Measurements from ENCODE around the gene TNIK.
"Not testable (repeated sequence)": the region's sequence is repeated elsewhere in the genome, so short reads cannot be mapped to it uniquely, and the experiment has no call there.

TNIK gene

DNA sequence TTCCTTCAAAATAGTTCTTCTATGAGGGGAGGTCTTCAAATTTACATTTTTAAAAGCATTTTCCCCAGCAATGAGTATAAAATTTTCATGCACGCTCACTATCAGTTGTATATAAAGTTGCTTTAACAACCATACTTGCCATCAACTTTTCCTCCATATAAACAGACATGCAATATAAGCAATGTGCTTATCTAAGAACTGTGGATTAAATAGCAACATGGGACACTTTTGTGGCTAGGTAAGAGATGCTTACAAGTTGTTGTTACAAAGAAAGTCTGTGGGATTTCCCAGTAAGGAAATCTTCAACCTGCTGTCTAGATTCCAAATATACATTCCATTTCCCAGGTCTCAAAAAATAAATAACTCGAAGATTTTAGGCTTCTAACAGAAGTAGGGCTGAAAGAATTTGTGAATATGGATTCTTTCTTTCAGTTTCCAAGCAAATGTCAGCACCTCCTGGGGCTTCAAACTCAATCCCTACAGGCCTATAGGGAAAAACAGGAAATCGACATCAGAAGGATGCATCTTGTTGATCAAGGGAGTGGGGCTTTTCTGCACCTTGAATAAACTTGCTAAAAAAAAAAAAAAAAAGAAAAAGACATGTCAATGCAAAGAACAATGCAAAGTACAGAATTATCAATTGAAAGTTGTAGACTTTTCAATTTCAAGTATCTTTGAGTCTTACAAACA, 16.1 kb downstream of the TNIK start:
- DNase-seq, result no peak

DNA sequence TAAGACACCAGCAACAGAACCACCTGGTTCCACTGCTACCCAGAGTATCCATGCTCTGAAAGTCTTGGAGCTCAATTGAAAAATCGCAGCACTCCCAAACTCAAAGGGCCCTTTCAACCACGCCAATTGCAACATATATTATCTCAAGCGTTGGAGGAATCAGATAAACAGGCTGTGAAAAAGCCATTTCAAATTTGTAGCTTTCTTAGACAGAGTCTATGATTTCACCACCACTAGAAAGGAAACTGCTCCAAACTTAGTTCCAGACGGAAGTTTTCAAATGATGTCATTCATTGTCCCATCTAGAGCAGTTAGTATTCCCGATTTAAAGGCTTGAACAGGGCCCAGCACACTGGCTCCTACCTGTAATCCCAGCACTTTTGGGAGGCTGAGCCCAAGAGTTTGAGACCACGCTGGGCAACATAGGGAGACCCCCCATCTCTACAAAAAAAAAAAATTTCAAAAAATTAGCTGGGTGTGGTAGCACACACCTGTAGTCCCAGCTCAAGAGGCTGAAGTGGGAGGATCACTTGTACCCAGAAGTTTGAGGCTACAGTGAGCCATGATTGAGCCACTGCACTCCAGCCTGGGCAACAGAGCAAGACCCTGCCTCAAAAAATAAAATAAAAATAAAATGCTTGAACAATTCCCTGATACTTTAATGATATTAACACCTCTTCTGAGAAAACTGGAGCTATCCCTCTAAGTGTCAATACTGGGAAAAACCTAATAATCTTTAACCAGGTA, 16.8 kb downstream of the TNIK start:
- no peak for DNase-seq

DNA sequence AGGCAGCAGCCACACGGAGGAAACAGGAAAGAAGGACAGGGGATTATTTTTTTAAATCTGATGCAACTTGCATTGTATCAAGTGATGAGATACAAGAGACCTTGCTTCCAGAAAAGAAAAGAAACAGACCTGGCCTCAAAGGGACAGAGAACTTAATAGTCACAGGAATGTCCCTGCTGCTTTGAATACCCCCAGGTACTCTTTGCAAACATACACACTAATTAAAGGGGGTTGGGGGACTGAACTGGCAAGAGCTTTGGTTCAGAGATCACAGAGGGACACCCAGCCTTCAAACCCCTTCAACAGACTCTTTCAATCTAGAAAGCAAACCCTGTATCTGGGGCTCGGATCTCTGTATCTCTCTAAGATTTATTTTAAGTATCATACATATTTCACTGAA, 18.0 kb downstream of the TNIK start:
- DNase-seq, result no peak

GRCh38 chr3:171441381-171441780, 18.8 kb downstream of the TNIK start:
- no peak for DNase-seq

DNA sequence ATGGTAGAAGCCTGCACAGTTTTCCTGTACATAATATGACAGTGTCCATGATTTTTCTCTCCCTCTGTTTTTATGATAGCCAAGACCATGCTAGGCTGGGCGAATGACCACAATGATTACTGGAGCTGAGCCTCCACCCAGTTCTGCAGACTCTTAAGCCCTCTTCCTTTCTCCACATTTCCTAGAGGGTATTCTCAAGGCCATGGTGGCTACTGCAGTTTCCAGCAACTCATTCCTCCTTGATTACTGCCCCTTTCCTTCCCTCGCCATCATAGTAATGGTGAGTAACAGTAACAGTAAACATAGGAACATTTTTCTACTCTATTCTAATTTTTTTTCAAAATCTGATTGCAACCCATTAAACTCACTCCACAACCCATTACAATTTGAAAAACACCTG, 20.2 kb downstream of the TNIK start:
- DNase-seq, result no peak

- no peak for DNase-seq
Observed at GRCh38 chr3:171437115-171437756, 23.0 kb downstream of the TNIK start.

DNA sequence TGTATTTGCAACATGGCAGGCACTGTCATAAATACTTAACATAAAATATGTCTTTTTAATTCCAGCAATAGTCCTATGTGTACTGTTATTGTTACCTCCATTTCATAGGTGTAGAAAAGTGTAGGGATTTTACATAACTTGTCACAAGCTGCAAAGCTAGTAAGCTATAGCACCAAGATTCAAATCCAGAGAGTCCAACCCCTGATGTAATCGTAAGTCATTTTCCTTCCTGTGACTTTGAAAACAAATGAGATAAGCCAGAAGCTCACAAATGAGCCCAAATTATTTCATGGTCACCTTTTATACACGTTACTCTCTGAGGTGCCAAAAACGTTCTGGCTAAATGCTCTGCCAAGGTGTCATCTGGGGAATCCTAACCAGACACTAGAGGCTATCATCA, 23.8 kb downstream of the TNIK start:
- DNase-seq, result no peak

DNA sequence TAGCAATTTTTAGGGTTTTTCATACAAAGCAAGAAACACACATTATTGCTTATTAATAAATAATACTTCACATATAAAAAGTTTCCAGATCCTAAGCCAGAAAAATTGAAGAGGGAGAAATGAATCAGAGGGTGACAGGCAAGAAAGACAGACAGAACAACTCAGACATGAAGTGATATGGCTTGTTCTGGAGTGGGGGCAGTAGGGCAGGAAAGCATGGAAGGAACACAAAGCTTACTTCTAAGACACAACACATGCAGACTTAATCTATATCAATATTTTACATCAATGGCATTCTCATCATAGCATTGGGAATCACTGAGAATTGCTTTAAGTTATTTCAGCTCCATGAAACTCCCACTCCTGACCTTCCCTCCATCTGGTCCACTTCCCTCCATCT, 24.4 kb downstream of the TNIK start:
- DNase-seq, result no peak

DNA sequence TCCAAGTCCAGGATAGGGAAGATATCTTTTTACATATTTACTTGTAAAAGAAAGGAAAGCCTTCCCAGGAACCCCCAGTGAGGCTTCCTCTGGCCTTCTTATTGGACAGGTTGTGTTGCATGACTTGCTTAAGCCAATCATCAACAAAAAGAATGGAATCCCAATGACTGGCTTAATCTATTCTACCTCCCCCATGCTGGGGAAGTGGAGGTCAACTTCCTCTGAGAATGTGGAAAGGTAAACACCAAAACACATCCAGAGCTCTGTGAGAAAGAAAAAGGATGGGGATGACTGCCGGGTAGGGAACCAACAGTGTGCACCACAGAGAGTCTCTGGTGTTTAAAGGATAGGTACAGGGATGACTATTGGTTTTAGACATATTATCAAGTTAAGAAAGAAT, 25.1 kb downstream of the TNIK start:
- no peak for DNase-seq

GRCh38 chr3:171432548-171432947, 27.7 kb downstream of the TNIK start:
- DNase-seq, result no peak

GRCh38 chr3:171431550-171431949, 28.7 kb downstream of the TNIK start:
- DNase-seq, result no peak

GRCh38 chr3:171430530-171430929, 29.7 kb downstream of the TNIK start:
- DNase-seq, result no peak

- DNase-seq, result no peak
Observed at GRCh38 chr3:171429635-171430034, 30.6 kb downstream of the TNIK start.

DNA sequence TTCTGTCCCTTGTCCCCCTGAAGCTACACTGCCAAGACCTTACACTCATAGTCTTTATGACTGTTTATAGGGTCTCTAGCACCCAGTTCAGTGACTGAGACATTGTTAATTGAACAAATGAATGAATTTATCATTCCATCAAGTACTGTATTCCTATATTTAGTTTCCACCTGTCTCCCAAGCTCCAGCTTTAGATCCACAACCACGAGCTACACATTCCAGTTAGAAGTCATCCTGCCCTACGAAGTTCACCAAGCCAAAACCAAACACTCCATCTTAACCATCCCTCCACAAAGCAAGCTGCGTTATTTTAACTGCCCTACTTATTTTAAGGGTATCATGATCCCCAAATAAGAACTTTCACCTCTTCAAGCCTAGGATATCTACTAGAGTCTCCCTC, 31.3 kb downstream of the TNIK start:
- no peak for DNase-seq

DNA sequence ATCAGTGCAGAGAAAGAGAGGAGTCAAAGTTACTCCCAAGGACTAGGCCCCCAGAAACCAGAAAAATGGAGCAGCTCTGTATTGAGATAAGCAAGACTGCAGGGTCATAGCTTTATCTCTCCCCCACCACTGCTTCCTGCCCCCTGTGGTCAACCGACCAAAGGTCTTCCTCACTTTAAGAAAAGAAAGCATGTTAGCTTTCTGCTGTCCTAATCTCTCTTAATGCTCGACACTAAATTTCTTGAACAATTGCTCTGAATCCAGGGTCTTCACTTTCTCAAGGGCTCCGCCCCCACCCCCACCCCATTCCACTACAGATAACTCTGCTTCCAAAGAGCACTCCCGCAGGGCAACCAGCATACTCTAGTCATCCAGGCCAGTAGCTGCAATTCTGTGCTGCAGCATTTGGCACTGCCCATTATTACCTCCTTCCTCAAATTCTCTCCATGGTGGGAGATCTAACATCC, 31.9 kb downstream of the TNIK start:
- no peak for DNase-seq

DNA sequence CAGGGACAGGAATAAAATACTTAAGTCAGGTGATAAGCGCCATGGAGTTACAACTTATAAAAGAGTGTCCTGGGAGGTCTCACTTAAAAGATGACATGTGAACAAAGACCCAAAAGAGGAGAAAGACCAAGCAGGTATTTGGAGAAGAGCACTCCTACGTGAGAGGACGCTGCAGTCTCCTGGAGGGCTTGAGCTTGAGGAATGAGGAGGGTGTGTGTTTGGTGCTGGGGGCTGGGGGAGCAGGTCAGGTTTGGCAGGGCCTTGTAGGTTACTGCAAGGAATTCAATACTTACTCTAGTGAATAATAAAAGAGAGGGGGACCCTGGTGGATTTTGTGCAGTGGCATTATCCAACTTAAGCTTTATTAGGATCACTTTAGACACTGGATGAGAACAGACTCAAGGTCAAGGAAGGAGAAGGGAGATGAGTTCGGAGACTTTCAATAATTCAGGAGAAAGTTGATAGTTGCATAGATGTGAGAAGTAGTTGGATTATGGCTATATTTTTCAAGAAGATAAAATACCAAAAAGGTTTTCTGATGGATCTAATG, 32.4 kb downstream of the TNIK start:
- no peak for DNase-seq

GRCh38 chr3:171424063-171424462, 36.1 kb downstream of the TNIK start:
- not testable (repeated sequence) for DNase-seq

- not testable (repeated sequence) for DNase-seq
Observed at GRCh38 chr3:171422855-171423254, 37.4 kb downstream of the TNIK start.

DNA sequence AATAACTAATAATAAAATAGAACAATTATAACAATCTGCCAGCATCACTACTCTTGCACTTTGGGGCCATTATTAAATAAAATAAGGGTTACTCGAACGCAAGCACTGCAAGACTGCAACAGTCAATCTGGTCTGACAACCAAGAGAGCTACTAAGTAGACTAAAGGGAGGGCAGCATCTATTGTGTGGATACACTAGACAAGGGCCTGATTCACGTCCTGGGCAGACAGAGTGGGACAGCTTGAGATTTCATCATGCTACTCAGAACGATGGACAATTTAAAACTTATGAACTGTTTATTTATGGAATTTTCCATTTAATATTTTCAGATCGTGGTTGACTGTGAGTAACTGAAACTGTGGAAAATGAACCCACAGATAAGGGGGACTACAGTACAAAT, 39.5 kb downstream of the TNIK start:
- no peak for DNase-seq

DNA sequence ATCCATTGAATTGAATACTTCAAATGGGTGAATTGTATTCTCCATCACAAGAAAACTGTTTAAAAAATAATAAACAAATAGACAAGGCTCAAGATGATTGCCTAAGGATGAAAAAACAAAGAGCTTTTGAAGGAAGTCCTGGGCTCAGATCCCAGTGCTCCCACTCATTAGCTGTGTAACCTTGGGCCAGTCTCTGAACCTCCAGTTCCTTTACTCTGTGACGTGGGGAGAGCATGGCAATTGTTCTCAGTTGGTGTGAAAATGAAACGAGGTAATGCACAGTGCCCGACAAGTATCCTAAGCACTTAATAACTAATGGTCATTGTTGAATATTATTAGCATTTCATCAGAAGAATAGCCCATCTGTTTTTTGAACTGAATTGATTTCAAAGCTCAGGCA, 40.7 kb downstream of the TNIK start:
- no peak for DNase-seq

- DNase-seq, result no peak
Observed at GRCh38 chr3:171417813-171418212, 42.4 kb downstream of the TNIK start.

- no peak for DNase-seq
Observed at GRCh38 chr3:171417137-171417536, 43.1 kb downstream of the TNIK start.

DNA sequence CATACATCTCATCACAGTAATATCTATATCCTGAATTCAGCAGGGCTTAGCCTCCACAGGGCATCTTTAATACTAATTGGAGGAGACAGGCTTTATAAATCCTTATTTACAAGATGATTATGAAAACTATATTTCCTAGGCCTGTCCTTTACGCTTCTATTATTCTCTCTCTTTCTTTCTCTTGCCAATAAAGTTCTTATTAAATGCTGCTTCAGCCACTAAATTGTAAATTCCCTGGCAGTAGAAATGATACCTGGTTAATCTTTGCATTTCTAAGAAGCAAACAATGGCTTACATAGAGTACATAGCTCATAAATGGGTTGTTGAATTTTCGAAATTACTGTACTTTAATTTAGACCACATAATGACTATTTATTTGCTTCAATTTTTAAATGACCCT, 43.5 kb downstream of the TNIK start:
- no peak for DNase-seq

DNA sequence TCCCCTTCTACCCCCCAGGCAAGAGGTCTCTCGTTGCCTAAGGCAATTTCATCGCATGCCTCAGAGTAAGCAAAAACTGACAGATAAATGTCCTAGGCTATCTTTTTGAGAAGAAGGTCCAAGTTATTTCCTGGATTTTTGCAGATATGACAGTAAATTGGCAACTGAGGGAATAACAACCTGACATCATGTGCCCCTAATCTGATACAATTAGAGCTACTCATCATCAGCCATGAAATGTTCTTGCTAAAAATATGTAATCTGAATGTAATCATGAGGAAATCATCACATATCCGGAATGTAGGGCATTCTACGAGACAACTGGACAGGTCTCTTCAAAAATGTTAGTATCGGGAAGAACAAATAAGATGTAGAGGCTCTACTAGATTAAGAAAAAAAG, 44.1 kb downstream of the TNIK start:
- DNase-seq, result no peak

Data from cerebellar nuclear complex (tissue), 1 donor.